Activated CD8-positive, alpha-beta T cell treated with anti-CD3 and anti-CD28 coated beads for 36 hours (primary cell): Measurements from ENCODE around the gene SYCP1. TPM values are rescaled to one million over a fixed set of nuclear protein-coding genes. Genes with fewer than 3 reads are reported as not detected.

Experiments
- total RNA-seq, 2 experiments: library from RNA; stranded (reverse); gene quantifications; one replicate each; pipeline ENCODE4 v1.2.3, GENCODE V29; 2021

The SYCP1 gene
- total RNA-seq, 2 experiments from 2014 or later, result not detected

Other genes starting within 250 kb of the SYCP1 start
- 1 to 10 TPM in 1 of 2 experiments, under 1 TPM in 1; 0.99 to 1.5 TPM for gene DENND2C, start 184.8 kb upstream of the SYCP1 start, total RNA-seq
- gene AMPD1, start 159.3 kb upstream of the SYCP1 start, total RNA-seq, result not detected
- gene NRAS, start 138.1 kb upstream of the SYCP1 start, total RNA-seq, result 10 to 100 TPM; 49.1 to 49.9 TPM
- gene CSDE1, start 96.9 kb upstream of the SYCP1 start, total RNA-seq, result 100 to 1,000 TPM; 496 to 514 TPM
- 10 to 100 TPM; 68.1 to 68.7 TPM for gene SIKE1, start 74.2 kb upstream of the SYCP1 start, total RNA-seq
- gene TSHB, start 175.0 kb downstream of the SYCP1 start, total RNA-seq, result not detected
- gene TSPAN2, start 234.6 kb downstream of the SYCP1 start, total RNA-seq, result under 1 TPM; 0.74 to 0.90 TPM